G401 (cell line): Measurements from ENCODE around the gene MAGI2. TPM values are rescaled to one million over a fixed set of nuclear protein-coding genes. Genes with fewer than 3 reads are reported as not detected.
"Not testable (repeated sequence)": the region's sequence is repeated elsewhere in the genome, so short reads cannot be mapped to it uniquely, and the experiment has no call there.

Source experiments
- DNase-seq: peaks from one replicate; pipeline ENCODE4 v3.0.0-alpha.2; 2015; ENCODE audit warnings: low spot score
- in situ Hi-C: cut with HindIII; loops from 2 replicates; pipeline ENCODE4 v1.10.0; 2016; ENCODE audit warnings: low sequenced_read_pairs, mixed read lengths
- total RNA-seq: library from RNA; depleted of rRNA; stranded (reverse); fragments of >200 nt; shearing (Covaris generic); gene quantifications from 2 replicates; pipeline ENCODE4 v1.2.3, GENCODE V29; 2014

Gene MAGI2
- total RNA-seq, 1 experiment from 2014 or later: not detected

DNA sequence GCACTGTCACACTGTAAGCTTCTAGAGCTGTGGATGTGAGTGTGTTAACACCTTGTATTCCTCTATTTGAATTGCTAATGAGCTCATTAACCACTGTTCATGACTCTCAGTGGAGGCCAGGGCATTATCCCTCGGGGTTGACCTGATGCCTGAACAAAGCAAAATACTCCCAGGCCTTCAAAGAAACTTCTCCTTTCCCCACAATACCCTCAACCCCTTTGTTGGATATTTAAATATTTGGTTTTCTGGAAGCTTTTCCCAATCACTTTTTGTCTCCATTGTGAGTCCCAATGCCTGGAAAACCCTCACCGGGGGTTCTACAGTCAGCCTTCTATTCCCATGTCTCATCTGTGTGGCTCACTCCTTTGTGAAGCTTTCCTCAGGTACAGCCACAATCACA lies 874.8 kb downstream of the MAGI2 start:
- no peak for DNase-seq
- in situ Hi-C loops: no loop called here

DNA sequence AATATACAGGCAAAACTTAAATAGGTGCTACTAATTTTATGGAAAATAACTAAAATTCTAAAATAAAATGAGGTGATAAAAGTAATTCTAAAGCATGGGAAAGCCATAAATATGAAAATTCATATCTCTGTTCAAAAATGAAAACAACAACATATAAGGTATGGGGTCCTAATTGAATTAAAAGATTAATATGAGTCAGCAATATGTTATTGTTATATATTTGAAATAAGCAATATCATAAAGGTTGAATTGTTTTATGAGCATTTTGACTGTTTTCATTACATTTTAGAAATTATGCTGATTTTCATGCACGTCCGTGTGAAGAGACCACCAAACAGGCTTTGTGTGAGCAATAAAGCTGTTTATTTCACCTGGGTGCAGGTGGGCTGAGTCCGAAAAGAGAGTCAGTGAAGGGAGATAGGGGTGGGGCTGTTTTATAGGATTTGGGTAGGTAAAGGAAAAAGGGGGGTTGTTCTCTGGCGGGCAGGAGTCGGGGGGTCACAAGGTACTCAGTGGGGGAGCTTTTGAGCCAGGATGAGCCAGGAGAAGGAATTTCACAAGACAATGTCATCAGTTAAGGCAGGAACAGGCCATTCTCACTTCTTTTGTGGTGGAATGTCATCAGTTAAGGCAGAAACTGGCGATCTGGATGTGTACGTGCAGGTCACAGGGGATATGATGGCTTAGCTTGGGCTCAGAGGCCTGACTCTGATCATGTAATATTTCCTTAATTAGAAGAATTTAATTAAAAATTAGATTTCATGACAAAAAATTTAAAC lies 876.1 kb downstream of the MAGI2 start:
- DNase-seq, in situ Hi-C loops: not testable (repeated sequence)

DNA sequence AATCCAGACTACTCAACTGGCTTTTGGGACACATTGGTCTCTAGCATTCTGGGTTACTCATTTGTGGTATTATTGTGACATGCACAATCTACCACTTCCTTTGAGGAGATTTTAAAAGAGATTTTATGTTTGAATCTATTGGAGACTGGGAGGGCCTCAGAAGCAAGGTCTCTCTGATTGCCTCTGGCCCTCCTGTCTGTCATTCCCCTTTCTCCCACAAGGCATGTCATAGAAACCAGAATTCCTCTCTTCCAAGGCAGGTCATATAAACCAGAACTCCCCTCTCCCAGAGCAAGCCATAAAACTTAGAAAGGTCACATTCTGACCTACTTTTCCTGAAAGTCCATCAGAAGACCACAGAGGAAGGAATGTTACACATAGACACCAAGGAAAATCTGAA lies 877.2 kb downstream of the MAGI2 start:
- DNase-seq: no peak
- in situ Hi-C loops: no loop called here

- DNase-seq: no peak
- in situ Hi-C loops: no loop called here
Observed at GRCh38 chr7:78571292-78571691, 882.2 kb downstream of the MAGI2 start.

GRCh38 chr7:78568690-78569089 lies 884.8 kb downstream of the MAGI2 start:
- in situ Hi-C loops: no loop called here
- DNase-seq: no peak

GRCh38 chr7:78567836-78568235 lies 885.6 kb downstream of the MAGI2 start:
- in situ Hi-C loops: no loop called here

DNA sequence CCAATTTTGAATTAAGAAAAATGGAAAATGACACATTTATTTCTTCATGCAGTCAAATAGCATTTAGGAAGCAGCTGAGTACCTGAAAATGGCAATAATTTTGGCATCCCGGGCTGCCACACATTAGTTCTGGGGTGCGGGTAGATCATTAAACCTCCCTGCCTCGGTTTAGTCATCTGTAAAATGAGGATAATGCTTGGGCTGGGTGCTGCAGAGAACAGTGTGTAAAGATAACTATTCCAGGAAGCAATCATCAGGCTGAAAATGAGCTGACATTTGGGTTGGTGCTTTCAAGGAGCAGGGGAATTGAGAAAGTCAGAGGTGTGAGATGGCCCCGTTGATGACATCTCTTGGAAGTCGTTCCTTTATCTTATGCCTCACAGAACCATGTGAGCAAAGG lies 887.7 kb downstream of the MAGI2 start:
- in situ Hi-C loops: no loop called here
- DNase-seq: no peak

More at GRCh38 chr7:78567836-78568235, 885.6 kb downstream of the MAGI2 start:
- no peak for DNase-seq

GRCh38 chr7:78563191-78563590 lies 890.3 kb downstream of the MAGI2 start:
- DNase-seq: no peak
- in situ Hi-C loops: no loop called here

- in situ Hi-C loops: no loop called here
- DNase-seq: no peak
Observed at GRCh38 chr7:78562191-78562590, 891.3 kb downstream of the MAGI2 start.

- in situ Hi-C loops: no loop called here
- DNase-seq: no peak
Observed at GRCh38 chr7:78558566-78558965, 894.9 kb downstream of the MAGI2 start.

- DNase-seq: no peak
Observed at GRCh38 chr7:78543976-78544375, 909.5 kb downstream of the MAGI2 start.

GRCh38 chr7:78542981-78543380 lies 910.5 kb downstream of the MAGI2 start:
- no peak for DNase-seq
- in situ Hi-C loops: no loop called here

More at GRCh38 chr7:78543976-78544375, 909.5 kb downstream of the MAGI2 start:
- in situ Hi-C loops: no loop called here

GRCh38 chr7:78542541-78542940 lies 910.9 kb downstream of the MAGI2 start:
- in situ Hi-C loops: no loop called here
- no peak for DNase-seq

GRCh38 chr7:78539825-78540224 lies 913.6 kb downstream of the MAGI2 start:
- in situ Hi-C loops: no loop called here
- DNase-seq: no peak

DNA sequence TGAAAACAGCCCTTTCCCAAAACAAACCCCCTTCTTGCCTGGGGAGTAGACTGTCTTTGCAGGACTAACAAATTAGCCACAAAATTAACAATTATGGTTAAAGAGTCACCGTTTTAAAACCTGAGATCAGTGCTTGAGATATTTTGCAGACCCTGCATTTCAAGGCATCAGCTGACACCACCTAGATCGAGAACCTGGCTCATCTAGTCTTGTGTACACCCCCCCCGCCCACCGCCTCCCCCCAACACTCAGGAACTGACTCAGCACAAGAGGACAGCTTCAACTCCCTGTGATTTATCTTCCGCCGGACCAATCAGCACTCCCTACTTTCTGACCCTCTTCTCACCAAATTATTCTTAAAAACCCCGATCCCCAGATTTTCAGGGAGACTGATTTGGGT lies 917.8 kb downstream of the MAGI2 start:
- in situ Hi-C loops: no loop called here

DNA sequence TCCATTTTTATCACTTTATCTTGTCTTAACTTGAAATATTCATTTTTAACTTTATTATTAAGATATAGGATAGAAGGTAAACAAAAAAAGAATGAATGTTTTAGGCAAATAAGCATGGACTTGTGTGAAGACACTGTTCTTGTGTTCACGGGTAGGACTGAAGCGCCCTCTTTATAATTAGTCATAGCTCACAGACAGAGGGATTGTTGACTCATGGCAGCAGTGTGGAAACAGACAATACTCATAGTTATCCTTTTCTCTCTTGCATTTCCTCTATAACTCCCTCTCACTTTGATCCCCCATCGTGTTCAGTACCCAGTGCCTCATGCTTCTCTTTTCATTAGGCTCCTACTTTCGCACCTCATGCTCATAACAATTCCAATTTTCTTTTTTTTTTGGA lies 923.1 kb downstream of the MAGI2 start:
- DNase-seq: peak; percentile 19
- in situ Hi-C loops: no loop called here

More for the DNA sequence above, 917.8 kb downstream of the MAGI2 start:
- DNase-seq: no peak

DNA sequence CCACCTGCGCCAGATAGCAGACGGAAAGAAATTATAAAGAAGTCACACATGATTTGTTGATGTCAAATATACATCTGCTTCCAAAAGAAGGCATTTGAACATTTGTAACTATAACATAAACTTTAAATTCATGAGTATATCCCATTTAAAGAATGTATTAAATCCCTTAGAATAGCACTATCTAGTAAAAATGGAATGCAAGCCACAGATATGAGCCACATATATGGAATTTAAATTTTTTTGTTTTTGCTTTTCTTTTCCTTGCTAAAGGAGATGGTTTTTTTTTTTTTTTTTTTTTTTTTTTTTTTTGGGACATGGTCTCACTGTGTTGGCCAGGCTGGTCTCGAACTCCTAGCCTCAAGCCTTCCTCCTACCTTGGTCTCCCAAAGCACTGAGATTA lies 924.1 kb downstream of the MAGI2 start:
- no peak for DNase-seq
- in situ Hi-C loops: no loop called here

GRCh38 chr7:78528964-78529363 lies 924.5 kb downstream of the MAGI2 start:
- no peak for DNase-seq
- in situ Hi-C loops: no loop called here

DNA sequence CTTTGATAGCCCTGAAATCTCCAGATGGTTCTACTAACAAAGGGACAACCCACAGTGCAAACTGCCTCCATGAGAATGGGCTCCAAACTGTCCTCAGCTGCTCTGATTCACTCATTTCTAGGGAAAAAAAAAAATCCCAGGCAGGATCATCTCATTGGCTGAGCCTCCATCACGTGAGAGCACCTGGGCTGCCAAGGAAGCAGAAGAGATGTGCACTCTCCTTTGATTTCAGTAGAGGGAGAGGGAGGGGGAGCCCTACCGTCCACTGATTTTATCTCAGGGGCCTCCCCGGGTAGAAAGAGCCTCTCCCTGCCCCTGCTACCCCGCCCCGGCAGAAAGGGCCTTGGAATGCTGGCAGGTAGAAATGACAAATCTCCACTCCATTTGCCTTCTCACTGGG lies 929.5 kb downstream of the MAGI2 start:
- in situ Hi-C loops: no loop called here
- no peak for DNase-seq

- DNase-seq: no peak
- in situ Hi-C loops: no loop called here
Observed at GRCh38 chr7:78521961-78522360, 931.5 kb downstream of the MAGI2 start.

DNA sequence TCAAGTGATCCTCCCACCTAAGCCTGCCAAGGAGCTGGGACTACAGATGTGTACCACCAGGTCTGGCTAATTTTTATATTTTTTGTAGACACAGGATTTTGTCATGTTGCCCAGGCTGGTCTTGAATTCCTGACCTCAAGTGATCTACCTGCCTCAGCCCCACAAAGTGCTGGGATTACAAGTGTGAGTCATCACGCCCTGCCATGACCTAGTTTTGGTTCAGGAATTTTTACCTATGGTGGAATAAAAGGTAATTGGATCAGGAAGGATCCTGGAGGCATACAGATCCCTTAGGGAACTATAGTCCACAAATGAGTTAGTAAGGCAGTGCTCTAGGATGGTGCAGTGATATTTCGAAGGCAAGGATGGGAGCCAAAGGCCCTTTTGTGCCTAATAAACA lies 937.0 kb downstream of the MAGI2 start:
- in situ Hi-C loops: no loop called here

More for the DNA sequence above, 937.0 kb downstream of the MAGI2 start:
- DNase-seq: no peak
